KBM-7 (cell line): Measurements from ENCODE around the gene ZSWIM9.
A peak's percentile ranks its signal among the peaks of the same experiment; 100 is the strongest.

Experiments used
- DNase-seq: peaks from one replicate; pipeline ENCODE4 v3.0.0-alpha.2; 2015
- in situ Hi-C: fragments of 300-500 bp; cut with MboI; formaldehyde crosslinking; loops from 2 replicates; pipeline ENCODE4 v1.14.3; 2020; ENCODE audit warnings: low sequenced_read_pairs, low pct_unique_long_range_greater_than_20kb, mixed read lengths

The ZSWIM9 gene

DNA sequence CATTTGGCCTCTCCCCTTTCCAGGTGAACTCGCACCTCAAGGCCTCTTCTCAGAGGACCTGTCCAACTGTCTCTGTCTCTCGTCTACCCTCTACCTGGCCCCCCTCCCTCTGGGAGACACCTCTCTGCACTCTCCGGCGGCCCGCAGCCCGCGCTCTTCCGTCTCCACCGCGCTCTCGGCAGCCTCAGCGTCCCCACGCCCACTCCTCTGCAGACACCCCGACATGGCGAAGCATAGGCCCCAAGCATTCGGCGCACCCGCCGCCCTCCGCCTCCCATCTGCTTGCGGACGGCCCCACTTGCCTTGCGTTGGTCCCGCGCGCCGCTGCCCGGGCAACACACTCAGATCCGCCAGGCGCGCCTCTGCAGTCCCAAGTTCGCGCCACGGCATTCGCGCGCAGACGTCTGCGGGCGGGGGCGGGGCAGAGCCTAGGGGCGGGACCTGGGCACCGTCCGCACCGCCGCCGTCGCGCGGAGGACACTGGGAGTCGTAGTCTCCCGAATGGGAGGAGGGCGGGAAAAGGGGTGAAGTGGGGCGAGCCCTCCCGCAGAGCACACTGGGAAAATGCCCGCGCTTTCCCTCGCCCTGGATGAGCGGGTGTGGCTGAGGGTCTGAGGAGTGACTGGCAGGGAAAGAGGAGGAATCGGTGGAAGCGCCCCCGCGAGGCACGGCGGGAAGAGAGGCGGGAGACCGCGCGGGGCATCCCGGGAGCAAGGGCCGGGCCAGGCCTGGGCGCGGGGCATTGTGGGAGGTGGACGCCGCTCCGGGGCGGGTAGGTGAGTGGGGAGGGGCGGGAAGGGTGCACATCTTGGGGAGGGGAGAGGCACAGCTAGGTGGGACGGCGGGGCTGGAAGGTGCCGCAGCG, at the start of gene ZSWIM9, which contains the start of gene LIG1:
Gene ZSWIM9, plus strand, starts transcription at position 742 of the 865 bp plus-strand sequence. CDS start 1,123 bp downstream, outside the sequence.
Gene LIG1, minus strand, starts transcription at position 406 of the 865 bp plus-strand sequence. CDS start 4,778 bp downstream, outside the sequence.
- DNase-seq = peak; percentile 97
- in situ Hi-C loops = no loop called here

DNA sequence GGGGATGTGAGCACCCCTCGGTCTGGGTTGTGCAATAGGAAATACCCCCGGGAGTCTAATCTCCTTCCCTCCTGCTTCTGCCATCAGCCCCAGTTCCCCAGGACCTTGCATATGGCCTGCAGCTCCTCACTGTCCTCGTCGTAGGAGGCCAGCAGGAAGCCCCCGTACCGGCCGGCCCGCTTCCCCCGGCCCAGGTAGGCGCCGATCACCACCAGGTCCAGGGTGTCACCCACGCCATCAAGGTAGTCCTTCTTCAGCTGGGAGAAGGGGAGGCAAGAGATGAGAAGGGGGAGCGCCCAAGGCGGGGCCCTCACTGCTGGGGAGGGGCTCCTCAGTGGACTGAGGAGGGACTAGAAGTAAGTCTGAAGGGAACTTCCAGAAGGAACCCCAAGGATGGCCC, 49.4 kb upstream of the ZSWIM9 start:
- no peak for DNase-seq
- in situ Hi-C loops = loop anchor here (25.0 kb wide), 1 partner anchor 159 kb away; no protein-coding TSS in a partner anchor

DNA sequence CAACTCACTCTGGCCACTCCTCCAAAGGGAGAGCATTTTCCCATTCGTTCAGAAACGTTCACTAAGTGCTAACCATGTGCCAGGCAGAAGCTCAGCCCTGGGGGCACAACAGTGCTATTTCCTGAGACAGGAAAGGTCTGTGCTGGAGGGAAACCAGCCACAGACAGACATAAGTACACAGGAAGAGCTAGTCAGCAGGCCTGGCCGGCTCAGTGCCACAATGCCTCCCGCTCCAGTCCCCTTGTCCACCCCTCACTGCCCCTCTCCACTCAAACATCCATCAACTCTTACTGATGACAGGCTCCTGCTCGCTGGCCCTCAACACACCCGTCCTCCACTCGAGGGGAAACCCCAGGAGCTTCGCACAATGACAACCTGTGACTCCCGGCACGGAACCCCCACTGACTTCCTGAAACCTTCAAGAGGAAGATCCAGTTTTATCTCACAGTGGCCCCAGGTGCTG, 48.5 kb upstream of the ZSWIM9 start:
- peak; percentile 28 for DNase-seq
- in situ Hi-C loops = loop anchor here (25.0 kb wide), 1 partner anchor 160 kb away; no protein-coding TSS in a partner anchor

DNA sequence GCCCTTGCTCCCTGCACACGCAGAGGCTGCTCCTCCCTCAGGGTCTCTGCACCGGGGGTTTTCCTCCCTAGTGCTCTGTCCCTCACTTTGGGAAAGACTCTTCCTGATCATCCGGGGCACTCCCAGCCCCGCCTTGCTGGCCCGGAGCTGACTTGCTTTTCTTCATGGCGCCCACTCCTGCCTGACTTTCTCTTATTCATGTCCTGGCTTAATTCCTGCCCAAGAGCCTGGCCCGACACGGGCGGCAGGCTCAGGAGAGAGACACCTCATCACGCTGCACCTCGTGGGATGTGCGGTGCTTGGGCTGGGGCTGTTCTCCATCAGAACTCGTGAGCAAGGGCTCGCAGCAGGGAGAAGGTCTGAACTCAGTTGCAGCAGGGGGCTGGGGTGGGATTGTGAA, 48.1 kb upstream of the ZSWIM9 start:
- DNase-seq = no peak
- in situ Hi-C loops = loop anchor here (25.0 kb wide), 1 partner anchor 160 kb away; no protein-coding TSS in a partner anchor

DNA sequence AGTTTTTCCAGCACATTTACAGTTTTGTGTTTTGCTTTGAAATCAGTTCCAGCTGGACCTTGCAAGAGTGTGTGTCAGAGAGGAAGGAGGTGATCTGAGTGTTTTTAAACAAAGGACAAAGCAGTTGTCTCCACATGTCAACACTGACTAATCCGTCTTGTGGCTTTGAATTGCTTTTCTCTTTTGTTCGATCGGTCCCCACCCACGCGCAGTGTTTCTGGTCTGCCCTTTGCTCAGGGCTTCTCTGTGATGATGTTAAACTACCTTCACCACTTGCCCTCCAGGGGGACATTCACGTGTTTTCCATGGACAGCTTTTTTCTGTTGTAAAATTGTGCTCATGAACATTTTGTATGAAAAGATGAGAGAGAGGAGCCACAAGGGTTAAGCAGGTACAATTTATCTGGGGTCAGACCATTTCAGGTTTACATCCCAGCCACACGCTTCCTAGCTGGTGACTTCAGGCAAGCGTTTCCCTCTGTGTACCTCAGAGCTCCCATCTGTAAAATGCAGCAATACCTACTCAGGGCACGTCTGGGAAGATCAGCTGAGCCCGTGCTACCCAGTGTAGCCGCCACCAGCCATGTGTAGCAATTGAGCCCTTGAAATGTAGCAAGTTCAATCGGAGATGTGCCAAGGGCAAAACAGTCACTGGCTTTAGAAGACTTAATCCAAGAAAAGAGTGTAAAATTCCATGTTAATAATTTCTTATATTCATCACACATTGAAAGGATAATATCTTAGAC, 46.4 kb upstream of the ZSWIM9 start:
- peak; percentile 15 for DNase-seq
- in situ Hi-C loops = loop anchor here (25.0 kb wide), 1 partner anchor 162 kb away; no protein-coding TSS in a partner anchor

DNA sequence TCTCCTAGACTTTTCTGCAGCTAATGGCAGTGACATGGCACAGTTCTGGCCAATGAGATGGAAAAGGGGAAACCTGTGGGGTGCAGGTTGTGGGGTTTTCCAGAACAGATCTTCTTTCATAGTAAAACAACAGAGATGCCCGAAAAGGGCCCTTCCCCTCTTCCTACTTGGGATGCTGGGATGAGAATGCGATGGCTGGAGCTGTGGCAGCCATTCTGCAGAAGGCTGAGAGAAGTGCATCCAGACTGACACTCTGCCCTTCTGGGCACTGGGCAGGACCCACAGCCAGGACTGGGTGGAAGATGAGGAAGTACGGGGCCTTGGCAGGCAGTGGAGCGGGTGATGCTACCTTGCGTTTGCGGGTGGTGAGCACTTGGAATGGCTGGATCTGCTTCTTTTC, 42.9 kb upstream of the ZSWIM9 start:
- in situ Hi-C loops = no loop called here
- DNase-seq = no peak

DNA sequence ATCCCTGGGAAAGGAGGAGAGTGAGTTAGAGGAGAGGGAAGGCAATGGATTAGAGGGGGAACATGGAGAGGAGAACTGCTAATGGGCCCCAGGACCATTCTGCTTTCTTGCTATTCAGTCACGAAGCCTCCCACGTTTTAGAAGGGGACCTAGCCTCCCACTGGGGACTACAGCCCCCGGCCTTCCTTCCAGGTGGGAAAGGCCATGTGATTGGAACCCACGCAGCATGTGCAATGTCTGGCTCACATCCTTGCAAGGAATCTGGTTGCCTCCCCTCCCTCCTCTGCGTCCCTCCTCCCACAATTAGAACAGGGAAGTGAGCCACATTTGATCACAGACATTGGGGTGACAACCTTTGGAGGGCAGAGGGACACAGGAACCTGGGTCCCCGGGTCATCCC, 37.4 kb upstream of the ZSWIM9 start:
- in situ Hi-C loops = no loop called here
- DNase-seq = no peak

DNA sequence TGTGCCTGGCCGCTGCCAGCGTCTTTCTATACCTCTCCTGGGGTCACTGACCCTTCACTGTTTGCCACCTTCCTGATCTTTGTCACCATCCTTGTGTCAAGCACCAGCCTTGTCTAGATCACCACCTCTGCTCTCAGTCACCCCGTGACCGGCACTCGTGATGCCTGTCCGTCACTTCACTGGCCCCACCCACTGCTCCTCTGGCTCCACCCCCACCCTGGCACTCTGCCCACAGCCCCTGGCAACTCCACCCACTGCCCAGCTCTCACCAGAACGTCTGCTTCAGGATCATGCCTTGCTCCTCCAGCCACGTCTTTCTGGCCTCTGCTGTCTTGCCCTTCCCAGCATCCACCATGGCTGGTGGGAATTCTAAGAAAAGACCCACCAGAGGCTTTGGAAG, 35.1 kb upstream of the ZSWIM9 start:
- no peak for DNase-seq

DNA sequence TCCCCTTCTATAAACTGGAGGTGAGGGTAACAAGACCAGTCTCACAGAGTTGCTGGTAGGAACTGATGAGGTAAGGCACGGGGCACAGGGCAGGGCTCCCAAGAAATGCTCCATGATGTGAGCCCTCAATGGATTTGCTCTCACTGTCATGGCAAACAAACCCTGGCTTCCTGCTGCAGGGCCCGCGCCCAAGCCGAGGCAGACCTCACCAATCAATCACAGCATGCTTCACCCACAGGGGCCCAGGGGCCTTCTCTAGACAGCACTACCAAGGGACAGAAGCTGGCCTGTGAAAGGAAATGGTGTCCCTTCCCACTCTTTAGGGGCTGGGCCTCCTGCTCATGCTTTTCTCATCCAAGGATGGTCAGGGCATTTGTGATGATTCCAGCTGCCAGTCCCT, 33.9 kb upstream of the ZSWIM9 start:
- in situ Hi-C loops = no loop called here
- DNase-seq = no peak

More for the DNA sequence above, 35.1 kb upstream of the ZSWIM9 start:
- in situ Hi-C loops = no loop called here

DNA sequence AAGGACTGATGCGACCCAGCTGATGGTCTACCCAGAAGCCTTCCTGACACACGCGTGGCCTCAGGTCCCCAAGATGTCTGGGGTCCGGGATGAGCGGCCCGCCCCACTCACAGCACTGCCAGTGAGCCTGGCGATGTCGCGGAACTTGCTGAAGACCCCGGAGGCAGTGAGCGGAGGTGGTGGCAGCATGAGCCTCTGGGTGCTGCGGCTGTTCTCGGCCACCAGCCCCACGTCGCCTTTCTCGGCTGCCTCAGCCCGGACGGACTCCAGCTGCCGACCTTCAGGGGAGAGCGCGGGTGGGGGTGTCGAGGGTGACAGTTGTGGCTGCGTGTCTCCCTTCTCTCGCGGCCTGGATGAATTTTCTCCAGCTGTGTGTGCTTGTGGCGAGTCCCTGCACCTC, 33.1 kb upstream of the ZSWIM9 start:
- no peak for DNase-seq
- in situ Hi-C loops = no loop called here

DNA sequence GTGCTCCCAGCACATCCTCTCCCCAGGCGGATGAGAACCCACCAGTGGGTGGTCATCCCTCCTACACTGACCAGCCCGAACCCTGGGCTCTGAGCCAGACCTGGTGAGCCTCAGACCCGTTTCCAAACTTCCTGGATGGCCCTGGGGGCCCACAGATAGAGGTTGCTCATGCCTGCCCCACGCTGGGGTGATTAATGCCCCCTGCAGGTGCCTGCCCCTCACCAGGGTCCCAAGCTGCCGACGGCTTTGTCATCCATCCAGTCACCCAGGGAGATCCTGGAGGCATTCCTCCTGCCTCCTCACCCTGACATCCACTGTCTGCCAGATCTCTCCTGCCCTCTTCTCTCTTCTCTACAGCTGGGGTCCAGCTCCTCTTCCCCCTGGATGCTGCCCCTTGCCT, 31.4 kb upstream of the ZSWIM9 start:
- in situ Hi-C loops = no loop called here
- DNase-seq = no peak

DNA sequence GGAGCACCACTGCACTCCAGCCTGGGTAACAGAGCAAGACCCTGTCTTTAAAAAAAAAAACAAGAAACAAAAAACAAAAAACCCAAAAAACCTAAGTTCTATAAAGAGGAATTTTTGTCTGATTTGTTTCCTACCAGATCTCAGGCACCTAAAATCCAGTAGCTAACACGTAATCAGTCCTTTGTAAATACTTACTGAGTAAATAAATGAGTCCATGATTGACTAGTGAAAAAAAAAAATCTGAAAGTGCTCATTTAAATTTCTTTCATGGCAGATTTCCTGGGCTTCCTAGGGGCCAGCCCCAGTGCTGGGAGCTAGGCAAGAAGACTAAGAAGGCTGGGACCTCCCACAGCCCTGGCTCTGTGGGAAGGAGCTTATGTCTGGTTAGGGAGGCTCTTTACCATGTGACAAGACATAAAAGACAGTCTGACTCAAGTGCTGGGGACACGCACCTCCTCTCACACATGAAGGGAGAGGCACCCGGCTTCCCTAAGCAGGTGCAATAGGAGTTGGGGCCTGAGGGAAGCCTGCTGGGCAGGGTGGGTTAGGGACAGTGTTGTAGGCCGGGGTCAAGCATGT, 22.8 kb upstream of the ZSWIM9 start:
- in situ Hi-C loops = no loop called here
- DNase-seq = no peak

DNA sequence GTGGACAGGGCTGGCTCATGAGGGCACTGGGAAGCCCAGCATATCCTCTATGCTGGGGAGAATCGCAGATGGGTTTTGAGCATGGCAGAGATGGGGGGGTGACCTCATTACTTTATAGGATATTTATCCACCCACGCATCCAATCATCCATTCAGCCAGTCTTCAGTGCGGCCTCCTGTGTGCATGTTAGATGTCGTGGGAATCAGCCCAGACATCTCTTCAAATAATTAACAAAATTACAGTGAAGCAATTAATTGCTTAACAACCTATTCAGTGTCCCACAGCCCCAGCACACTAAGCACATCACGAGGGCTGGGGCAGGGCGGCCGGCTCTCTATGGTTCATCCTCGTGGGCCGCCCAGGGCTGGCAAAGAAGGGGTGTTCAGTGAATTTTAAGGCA, 21.9 kb upstream of the ZSWIM9 start:
- DNase-seq = no peak
- in situ Hi-C loops = no loop called here

DNA sequence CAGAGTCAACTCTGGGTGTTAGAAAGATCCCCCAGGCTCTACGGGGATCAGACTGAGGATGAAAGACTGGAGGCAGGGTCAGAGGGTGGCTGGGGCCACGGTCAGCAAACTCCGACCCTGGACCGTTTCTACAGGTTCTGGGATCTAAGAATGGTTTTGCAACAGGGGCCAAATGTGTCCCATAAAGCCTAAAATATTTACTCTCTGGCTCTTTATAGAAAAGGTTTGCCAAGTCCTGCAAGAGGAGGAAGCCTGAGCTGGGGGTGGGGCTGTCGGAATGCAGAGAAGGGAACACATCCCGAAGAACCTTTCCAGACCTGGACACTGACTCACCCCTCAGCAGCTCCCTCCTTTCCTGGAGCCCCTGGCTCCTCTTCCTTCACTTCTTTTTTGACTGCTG, 21.1 kb upstream of the ZSWIM9 start:
- in situ Hi-C loops = no loop called here
- no peak for DNase-seq

DNA sequence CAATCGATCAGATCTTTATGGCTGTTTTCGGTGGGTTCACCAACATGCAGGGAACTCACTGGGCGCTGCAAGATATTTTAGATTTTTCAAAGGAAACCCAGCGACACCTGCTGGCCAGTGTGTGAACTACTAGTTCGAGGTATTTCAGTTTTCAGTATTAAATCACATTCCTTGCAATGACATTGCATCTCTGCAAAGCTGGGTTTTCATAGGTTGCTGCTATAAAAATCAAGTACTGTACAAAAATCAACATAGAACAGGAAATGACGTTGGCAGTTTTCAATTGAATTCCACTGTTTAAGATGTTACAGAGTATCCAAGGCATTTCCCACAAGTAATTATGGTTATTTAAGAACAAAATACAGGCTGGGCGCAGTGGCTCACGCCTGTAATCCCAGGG, 17.9 kb upstream of the ZSWIM9 start:
- peak; percentile 86 for DNase-seq
- in situ Hi-C loops = no loop called here

DNA sequence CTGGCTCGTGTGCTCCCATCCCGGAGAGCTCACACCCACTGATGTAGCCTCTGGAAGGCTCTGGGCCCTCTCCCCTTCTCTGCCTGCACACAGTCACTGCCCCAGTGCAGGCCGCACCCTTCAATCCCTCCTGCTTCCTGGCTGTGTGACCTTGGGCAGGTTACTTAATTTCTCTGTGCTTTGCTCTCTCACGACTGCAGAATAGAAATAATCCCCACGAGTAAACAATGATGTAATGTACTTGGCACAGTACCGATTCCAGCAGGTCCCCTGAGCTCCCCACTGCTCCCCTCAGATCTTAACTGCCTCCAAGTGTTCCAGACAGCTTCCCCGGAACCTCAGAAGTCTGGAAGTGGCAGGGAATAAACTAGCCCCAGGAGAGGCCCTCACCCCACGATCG, 16.5 kb upstream of the ZSWIM9 start:
- in situ Hi-C loops = no loop called here

DNA sequence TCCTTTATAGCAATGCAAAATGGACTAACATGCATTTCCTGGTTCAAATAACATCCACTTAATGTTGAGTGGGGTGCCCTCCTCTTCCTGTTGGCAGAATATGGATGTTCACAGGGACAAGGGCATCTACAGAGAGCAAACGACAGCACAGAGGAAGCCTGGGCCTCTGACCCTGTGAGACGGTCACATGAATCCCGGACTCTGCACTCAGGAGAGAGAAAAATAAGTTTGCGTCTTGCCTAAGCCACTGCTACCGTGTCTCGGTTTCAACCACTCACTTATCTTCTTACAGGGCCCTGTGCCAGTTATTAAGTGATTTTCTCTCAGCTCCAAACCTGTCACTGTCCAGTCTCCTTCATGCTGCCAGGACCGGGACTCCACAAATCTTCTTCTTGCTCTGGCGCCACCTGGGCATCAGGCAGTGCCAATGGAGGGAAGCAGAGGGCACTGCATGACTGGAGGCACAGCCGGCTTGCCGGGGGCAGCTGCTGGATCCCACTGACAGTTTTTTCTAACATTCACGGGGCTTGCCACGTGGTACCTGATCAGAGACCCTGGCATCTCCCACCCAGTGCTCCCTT, 12.2 kb upstream of the ZSWIM9 start:
- in situ Hi-C loops = no loop called here

More for the DNA sequence above, 16.5 kb upstream of the ZSWIM9 start:
- DNase-seq = no peak

DNA sequence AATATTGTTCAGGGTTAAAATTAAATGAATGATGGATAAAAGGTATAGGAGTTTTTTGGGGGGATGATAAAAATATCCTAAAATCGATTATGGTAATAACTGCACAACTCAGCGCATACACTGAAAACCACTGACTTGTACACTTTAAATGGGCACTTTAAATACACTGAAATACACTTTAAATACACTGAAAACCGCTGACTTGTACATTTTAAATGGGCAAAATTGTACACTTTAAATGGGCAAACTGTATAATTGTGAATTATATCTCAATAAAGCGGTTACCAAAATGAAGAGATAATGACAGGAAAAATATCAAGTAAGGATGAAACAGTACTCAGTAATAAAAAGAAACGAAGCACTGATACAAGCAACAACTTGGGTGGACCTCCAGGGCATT, 1.8 kb upstream of the ZSWIM9 start:
- in situ Hi-C loops = no loop called here
- DNase-seq = no peak

More for the DNA sequence above, 12.2 kb upstream of the ZSWIM9 start:
- DNase-seq = no peak

DNA sequence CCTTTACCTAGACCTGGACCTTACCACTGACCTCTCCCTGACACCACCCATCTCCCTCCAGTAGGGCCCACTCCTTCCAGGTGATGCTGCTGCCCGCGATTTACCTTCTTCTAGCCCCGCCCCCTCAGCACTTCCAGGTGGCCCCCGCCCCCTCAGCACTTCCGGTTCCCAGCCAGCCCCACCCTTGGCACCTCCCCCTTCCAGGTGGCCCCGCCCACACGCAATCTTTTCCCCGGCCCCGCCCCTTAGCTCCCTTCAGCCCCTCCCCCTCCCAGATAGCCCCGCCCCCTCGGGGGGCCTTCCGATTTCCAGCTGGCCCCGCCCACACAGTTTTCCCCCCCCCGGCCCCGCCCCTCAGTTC, 922 bp upstream of the ZSWIM9 start:
- in situ Hi-C loops = no loop called here
- no peak for DNase-seq
